ENCODE results near the gene TTLL6.
A peak's percentile ranks its signal among the peaks of the same experiment; 100 is the strongest.

Gene TTLL6

GRCh38 chr17:48737330-48738043 is 79.5 kb downstream of the TTLL6 start:
- no peak for DNase-seq (ENCODE audit: low read depth, low spot score)
- Histone ChIP-seq H3K9me3 (ENCODE audit: insufficient read depth, low read length) (0 out of 2 replicates have a peak, but pooled peaks cover 4% of the 10 kb centered on the region), H3K9ac (ENCODE audit: insufficient read length, low read depth) (no peak overlapping the region), H3K27me3 (ENCODE audit: insufficient read depth, insufficient read length) (peaks cover 100% of the 10 kb centered on the region), H3K4me3 (ENCODE audit: insufficient read length, low read depth) (no peak overlapping the region), H3K4me1 (ENCODE audit: insufficient read depth, insufficient read length) (peaks cover 8% of the 10 kb centered on the region), H3K36me3 (ENCODE audit: insufficient read depth, insufficient read length, low read length) (no peaks in the 10 kb centered on the region)
- TF ChIP-seq YY1 (IDR thresholded peaks at IDR 0.05; ENCODE audit: insufficient read depth, insufficient read length), result no peak
- no peak for TF ChIP-seq ZNF274 (IDR thresholded peaks at IDR 0.05; ENCODE audit: low read depth, low read length)
- TF ChIP-seq SUZ12 (IDR thresholded peaks at IDR 0.05; ENCODE audit: extremely low read depth, insufficient read depth, insufficient read length), result no peak

- TF ChIP-seq YY1 (IDR thresholded peaks at IDR 0.05; ENCODE audit: insufficient read depth, insufficient read length) (no peak), ZNF274 (IDR thresholded peaks at IDR 0.05; ENCODE audit: low read depth, low read length) (no peak), SUZ12 (IDR thresholded peaks at IDR 0.05; ENCODE audit: extremely low read depth, insufficient read depth, insufficient read length) (peak; percentile 18)
- DNase-seq (ENCODE audit: low read depth, low spot score), result no peak
- no peak overlapping the region for H3K4me3 ChIP-seq (ENCODE audit: insufficient read length, low read depth)
- no peak overlapping the region for H3K9ac ChIP-seq (ENCODE audit: insufficient read length, low read depth)
- H3K4me1 ChIP-seq (ENCODE audit: insufficient read depth, insufficient read length), result peaks cover 8% of the 10 kb centered on the region
- H3K36me3 ChIP-seq (ENCODE audit: insufficient read depth, insufficient read length, low read length), result no peaks in the 10 kb centered on the region
- peaks cover 100% of the 10 kb centered on the region for H3K27me3 ChIP-seq (ENCODE audit: insufficient read depth, insufficient read length)
- 0 out of 2 replicates have a peak, but pooled peaks cover 4% of the 10 kb centered on the region for H3K9me3 ChIP-seq (ENCODE audit: insufficient read depth, low read length)
Measured at GRCh38 chr17:48735062-48735351, 82.0 kb downstream of the TTLL6 start.

- peaks cover 8% of the 10 kb centered on the region for H3K4me1 ChIP-seq (ENCODE audit: insufficient read depth, insufficient read length)
- H3K27me3 ChIP-seq (ENCODE audit: insufficient read depth, insufficient read length), result peaks cover 100% of the 10 kb centered on the region
- no peak overlapping the region for H3K9ac ChIP-seq (ENCODE audit: insufficient read length, low read depth)
- 0 out of 2 replicates have a peak, but pooled peaks cover 4% of the 10 kb centered on the region for H3K9me3 ChIP-seq (ENCODE audit: insufficient read depth, low read length)
- no peak overlapping the region for H3K4me3 ChIP-seq (ENCODE audit: insufficient read length, low read depth)
- no peak for TF ChIP-seq ZNF274 (IDR thresholded peaks at IDR 0.05; ENCODE audit: low read depth, low read length)
- H3K36me3 ChIP-seq (ENCODE audit: insufficient read depth, insufficient read length, low read length), result no peaks in the 10 kb centered on the region
- DNase-seq (ENCODE audit: low read depth, low spot score), result no peak
Measured at GRCh38 chr17:48734333-48735061, 82.5 kb downstream of the TTLL6 start.

GRCh38 chr17:48733632-48734328 is 83.2 kb downstream of the TTLL6 start:
- Histone ChIP-seq H3K27me3 (ENCODE audit: insufficient read depth, insufficient read length) (peaks cover 99% of the 10 kb centered on the region), H3K9me3 (ENCODE audit: insufficient read depth, low read length) (0 out of 2 replicates have a peak, but pooled peaks cover 4% of the 10 kb centered on the region), H3K4me3 (ENCODE audit: insufficient read length, low read depth) (no peak overlapping the region), H3K9ac (ENCODE audit: insufficient read length, low read depth) (no peak overlapping the region), H3K4me1 (ENCODE audit: insufficient read depth, insufficient read length) (peaks cover 8% of the 10 kb centered on the region), H3K36me3 (ENCODE audit: insufficient read depth, insufficient read length, low read length) (no peaks in the 10 kb centered on the region)
- DNase-seq (ENCODE audit: low read depth, low spot score), result no peak
- TF ChIP-seq YY1 (IDR thresholded peaks at IDR 0.05; ENCODE audit: insufficient read depth, insufficient read length) (no peak), SUZ12 (IDR thresholded peaks at IDR 0.05; ENCODE audit: extremely low read depth, insufficient read depth, insufficient read length) (peak; percentile 63)

GRCh38 chr17:48732688-48733629 is 84.1 kb downstream of the TTLL6 start:
- Histone ChIP-seq H3K9me3 (ENCODE audit: insufficient read depth, low read length) (0 out of 2 replicates have a peak, but pooled peaks cover 4% of the 10 kb centered on the region), H3K4me1 (ENCODE audit: insufficient read depth, insufficient read length) (peaks cover 8% of the 10 kb centered on the region), H3K36me3 (ENCODE audit: insufficient read depth, insufficient read length, low read length) (no peaks in the 10 kb centered on the region), H3K9ac (ENCODE audit: insufficient read length, low read depth) (no peak overlapping the region), H3K27me3 (ENCODE audit: insufficient read depth, insufficient read length) (peaks cover 99% of the 10 kb centered on the region), H3K4me3 (ENCODE audit: insufficient read length, low read depth) (no peak overlapping the region)
- no peak for DNase-seq (ENCODE audit: low read depth, low spot score)
- TF ChIP-seq YY1 (IDR thresholded peaks at IDR 0.05; ENCODE audit: insufficient read depth, insufficient read length) (peak; percentile 13), SUZ12 (IDR thresholded peaks at IDR 0.05; ENCODE audit: extremely low read depth, insufficient read depth, insufficient read length) (peak; percentile 11), ZNF274 (IDR thresholded peaks at IDR 0.05; ENCODE audit: low read depth, low read length) (no peak)

GRCh38 chr17:48731355-48731754 is 85.7 kb downstream of the TTLL6 start:
- Histone ChIP-seq H3K4me1 (ENCODE audit: insufficient read depth, insufficient read length) (peaks cover 8% of the 10 kb centered on the region), H3K9ac (ENCODE audit: insufficient read length, low read depth) (no peak overlapping the region), H3K27me3 (ENCODE audit: insufficient read depth, insufficient read length) (peaks cover 99% of the 10 kb centered on the region), H3K36me3 (ENCODE audit: insufficient read depth, insufficient read length, low read length) (no peaks in the 10 kb centered on the region), H3K9me3 (ENCODE audit: insufficient read depth, low read length) (0 out of 2 replicates have a peak, but pooled peaks cover 4% of the 10 kb centered on the region), H3K4me3 (ENCODE audit: insufficient read length, low read depth) (no peak overlapping the region)
- TF ChIP-seq YY1 (IDR thresholded peaks at IDR 0.05; ENCODE audit: insufficient read depth, insufficient read length) (no peak), ZNF274 (IDR thresholded peaks at IDR 0.05; ENCODE audit: low read depth, low read length) (no peak), SUZ12 (IDR thresholded peaks at IDR 0.05; ENCODE audit: extremely low read depth, insufficient read depth, insufficient read length) (no peak)
- DNase-seq (ENCODE audit: low read depth, low spot score), result no peak
